ENCODE results near the gene RTN4IP1.
"Not testable (repeated sequence)": the region's sequence is repeated elsewhere in the genome, so short reads cannot be mapped to it uniquely, and the experiment has no call there.

RTN4IP1 gene

GRCh38 chr6:106586815-106587415, 42.4 kb downstream of the RTN4IP1 start:
- DNase-seq (ENCODE audit: low read depth in 2 of 2), result no peak

GRCh38 chr6:106581468-106581867, 47.8 kb downstream of the RTN4IP1 start:
- DNase-seq (ENCODE audit: low read depth in 2 of 2), result no peak

- DNase-seq (ENCODE audit: low read depth in 2 of 2), result no peak
Measured at GRCh38 chr6:106579281-106579680, 50.0 kb downstream of the RTN4IP1 start.

- no peak for DNase-seq (ENCODE audit: low read depth in 2 of 2)
Measured at GRCh38 chr6:106574741-106575458, 54.4 kb downstream of the RTN4IP1 start.

GRCh38 chr6:106572875-106573585, 56.3 kb downstream of the RTN4IP1 start:
- no peak for DNase-seq (ENCODE audit: low read depth in 2 of 2)

- no peak for DNase-seq (ENCODE audit: low read depth in 2 of 2)
Measured at GRCh38 chr6:106572436-106572835, 56.9 kb downstream of the RTN4IP1 start.

GRCh38 chr6:106569428-106569827, 59.9 kb downstream of the RTN4IP1 start:
- no peak for DNase-seq (ENCODE audit: low read depth in 2 of 2)

GRCh38 chr6:106568530-106568929, 60.8 kb downstream of the RTN4IP1 start:
- DNase-seq (ENCODE audit: low read depth in 2 of 2), result no peak

- DNase-seq (ENCODE audit: low read depth in 2 of 2), result no peak
Measured at GRCh38 chr6:106564476-106564875, 64.8 kb downstream of the RTN4IP1 start.

- no peak for DNase-seq (ENCODE audit: low read depth in 2 of 2)
Measured at GRCh38 chr6:106563614-106564013, 65.7 kb downstream of the RTN4IP1 start.

- no peak for DNase-seq (ENCODE audit: low read depth in 2 of 2)
Measured at GRCh38 chr6:106561686-106562405, 67.5 kb downstream of the RTN4IP1 start.

- DNase-seq (ENCODE audit: low read depth in 2 of 2), result no peak
Measured at GRCh38 chr6:106560996-106561685, 68.2 kb downstream of the RTN4IP1 start.

- not testable (repeated sequence) for DNase-seq (ENCODE audit: low read depth in 2 of 2)
Measured at GRCh38 chr6:106559659-106560058, 69.6 kb downstream of the RTN4IP1 start.

GRCh38 chr6:106558364-106558763, 70.9 kb downstream of the RTN4IP1 start:
- no peak for DNase-seq (ENCODE audit: low read depth in 2 of 2)

GRCh38 chr6:106557837-106558236, 71.5 kb downstream of the RTN4IP1 start:
- no peak for DNase-seq (ENCODE audit: low read depth in 2 of 2)

GRCh38 chr6:106556368-106556960, 72.8 kb downstream of the RTN4IP1 start:
- no peak for DNase-seq (ENCODE audit: low read depth in 2 of 2)

- no peak for DNase-seq (ENCODE audit: low read depth in 2 of 2)
Measured at GRCh38 chr6:106555767-106556166, 73.5 kb downstream of the RTN4IP1 start.

- DNase-seq (ENCODE audit: low read depth in 2 of 2), result no peak
Measured at GRCh38 chr6:106553440-106553839, 75.9 kb downstream of the RTN4IP1 start.

GRCh38 chr6:106551155-106551554, 78.1 kb downstream of the RTN4IP1 start:
- no peak for DNase-seq (ENCODE audit: low read depth in 2 of 2)

- no peak for DNase-seq (ENCODE audit: low read depth in 2 of 2)
Measured at GRCh38 chr6:106549521-106549920, 79.8 kb downstream of the RTN4IP1 start.

- DNase-seq (ENCODE audit: low read depth in 2 of 2), result not testable (repeated sequence)
Measured at GRCh38 chr6:106548926-106549455, 80.3 kb downstream of the RTN4IP1 start.
